ENCODE measurements around the gene CD247.

Gene CD247

DNA sequence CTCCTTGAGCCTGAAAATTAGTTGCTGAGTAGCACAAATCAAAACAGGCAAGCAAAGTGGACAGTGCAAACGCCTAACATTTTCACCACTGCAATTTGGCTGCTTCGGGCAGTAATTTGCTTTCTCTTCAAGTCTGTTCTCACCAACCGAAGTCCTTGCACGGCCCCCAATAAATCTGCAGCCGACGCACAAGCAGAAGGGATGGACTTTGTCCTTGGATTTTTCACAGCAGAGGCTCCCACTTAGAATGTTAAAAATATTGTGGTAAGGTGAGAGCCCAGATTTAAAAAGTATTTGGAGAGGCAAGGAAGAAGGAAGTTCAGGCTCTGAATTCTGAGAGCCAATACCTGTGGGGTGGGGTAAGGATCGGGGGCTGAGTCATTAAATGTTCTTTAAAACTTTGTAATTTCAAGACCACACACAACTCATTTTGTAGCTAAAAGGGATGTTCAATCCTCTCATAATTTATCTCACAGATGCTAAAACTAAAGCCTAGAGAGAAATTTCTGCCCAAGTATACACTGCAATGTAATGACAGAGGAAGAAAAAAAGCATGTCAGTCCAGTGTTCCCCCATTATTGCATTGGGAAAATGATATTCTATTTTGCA is 6.2 kb downstream of the CD247 start:
- H3K14ac ChIP-seq (ENCODE audit: low read length): no peak overlapping the region
- no peaks in the 10 kb centered on the region for H3K79me2 ChIP-seq (ENCODE audit: control insufficient read depth, insufficient read depth, low read length, poor library complexity)
- H3K9ac ChIP-seq (ENCODE audit: low read length): no peak overlapping the region
- H3K79me1 ChIP-seq (ENCODE audit: low read length): no peaks in the 10 kb centered on the region
- H3K27ac ChIP-seq (ENCODE audit: low read depth, low read length): no peak overlapping the region
- H4K91ac ChIP-seq (ENCODE audit: low read depth, low read length): no peak overlapping the region
- no peak overlapping the region for H3K18ac ChIP-seq (ENCODE audit: low read length)
- H4K8ac ChIP-seq (ENCODE audit: low read depth, low read length): no peak overlapping the region
- no peak overlapping the region for H2AFZ ChIP-seq (ENCODE audit: insufficient read depth, low read length, poor library complexity)
- no peak for DNase-seq
- no peak overlapping the region for H2BK12ac ChIP-seq (ENCODE audit: low read length)
- no peaks in the 10 kb centered on the region for H3K36me3 ChIP-seq (ENCODE audit: control insufficient read depth in 1 of 2, insufficient read depth in 2 of 2, low read length in 2 of 2)
- no CpG with 5 or more reads among the region's 7 CpGs for WGBS (ENCODE audit: extremely low coverage, insufficient coverage, insufficient read length)
- H3K4me3 ChIP-seq (ENCODE audit: low read depth, low read length): no peak overlapping the region
- H2BK5ac ChIP-seq (ENCODE audit: low read depth, low read length, poor library complexity): no peak overlapping the region
- no peak overlapping the region for H2BK120ac ChIP-seq (ENCODE audit: insufficient read depth, low read length, poor library complexity)
- no peak overlapping the region for H2AK5ac ChIP-seq (ENCODE audit: low read length)
- H4K12ac ChIP-seq (ENCODE audit: low read depth, low read length): no peak overlapping the region
- no peaks in the 10 kb centered on the region for H3K4me1 ChIP-seq (ENCODE audit: control insufficient read depth in 1 of 2, insufficient read depth in 2 of 2, low read length in 2 of 2)
- no peak overlapping the region for H3K23ac ChIP-seq (ENCODE audit: low read length)
- H3K4ac ChIP-seq (ENCODE audit: low read depth, low read length): no peak overlapping the region
- H3K9me3 ChIP-seq (ENCODE audit: insufficient read depth, low read depth, low read length): peaks cover 3% of the 10 kb centered on the region
- no peak overlapping the region for H3K4me2 ChIP-seq (ENCODE audit: low read length)
- H3K27me3 ChIP-seq (ENCODE audit: insufficient read depth, low read length): no peaks in the 10 kb centered on the region

DNA sequence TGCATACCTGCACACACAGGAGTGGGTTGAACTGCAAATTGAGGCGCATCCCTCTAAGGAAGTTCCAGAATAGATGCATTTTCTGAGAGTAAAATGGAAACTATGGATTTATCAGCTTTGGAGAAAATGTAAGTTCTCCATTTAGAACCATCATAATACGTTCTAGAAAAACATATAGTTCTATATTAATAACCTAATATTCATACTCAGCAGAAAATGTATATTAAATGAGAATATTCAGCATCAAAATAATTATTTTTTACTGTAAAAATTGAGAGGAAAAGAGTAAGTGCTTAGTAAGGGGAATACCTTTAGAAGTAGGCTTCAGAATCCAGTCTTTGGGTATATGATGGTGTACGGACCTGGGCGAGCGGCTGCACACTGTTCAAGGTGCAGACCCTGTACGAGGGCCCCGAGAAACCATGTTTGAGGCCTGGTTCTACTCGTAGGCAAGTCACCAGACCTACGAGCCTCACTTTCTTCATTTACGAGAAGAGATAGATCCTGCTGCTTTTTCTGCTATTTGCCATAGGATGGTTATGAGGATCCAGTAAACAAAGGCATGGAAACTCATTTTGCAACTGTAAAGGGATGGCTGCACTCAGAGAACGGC is 6.8 kb downstream of the CD247 start:
- Histone ChIP-seq H3K27me3 (ENCODE audit: insufficient read depth, low read length) (no peaks in the 10 kb centered on the region), H3K27ac (ENCODE audit: low read depth, low read length) (no peak overlapping the region), H4K8ac (ENCODE audit: low read depth, low read length) (no peak overlapping the region), H3K79me1 (ENCODE audit: low read length) (no peaks in the 10 kb centered on the region), H2AFZ (ENCODE audit: insufficient read depth, low read length, poor library complexity) (no peak overlapping the region), H3K14ac (ENCODE audit: low read length) (no peak overlapping the region), H3K4me3 (ENCODE audit: low read depth, low read length) (no peak overlapping the region), H2BK120ac (ENCODE audit: insufficient read depth, low read length, poor library complexity) (no peak overlapping the region), H3K23ac (ENCODE audit: low read length) (no peak overlapping the region), H3K4me1 (ENCODE audit: control insufficient read depth in 1 of 2, insufficient read depth in 2 of 2, low read length in 2 of 2) (no peaks in the 10 kb centered on the region), H3K4me2 (ENCODE audit: low read length) (no peak overlapping the region), H2BK5ac (ENCODE audit: low read depth, low read length, poor library complexity) (no peak overlapping the region), H3K36me3 (ENCODE audit: control insufficient read depth in 1 of 2, insufficient read depth in 2 of 2, low read length in 2 of 2) (no peaks in the 10 kb centered on the region), H2AK5ac (ENCODE audit: low read length) (no peak overlapping the region), H3K9ac (ENCODE audit: low read length) (no peak overlapping the region), H2BK12ac (ENCODE audit: low read length) (no peak overlapping the region), H3K79me2 (ENCODE audit: control insufficient read depth, insufficient read depth, low read length, poor library complexity) (no peaks in the 10 kb centered on the region), H3K18ac (ENCODE audit: low read length) (no peak overlapping the region), H4K91ac (ENCODE audit: low read depth, low read length) (no peak overlapping the region), H3K4ac (ENCODE audit: low read depth, low read length) (no peak overlapping the region), H3K9me3 (ENCODE audit: insufficient read depth, low read depth, low read length) (peaks cover 3% of the 10 kb centered on the region), H4K12ac (ENCODE audit: low read depth, low read length) (no peak overlapping the region)
- DNase-seq: no peak
- no CpG with 5 or more reads among the region's 11 CpGs for WGBS (ENCODE audit: extremely low coverage, insufficient coverage, insufficient read length)

DNA sequence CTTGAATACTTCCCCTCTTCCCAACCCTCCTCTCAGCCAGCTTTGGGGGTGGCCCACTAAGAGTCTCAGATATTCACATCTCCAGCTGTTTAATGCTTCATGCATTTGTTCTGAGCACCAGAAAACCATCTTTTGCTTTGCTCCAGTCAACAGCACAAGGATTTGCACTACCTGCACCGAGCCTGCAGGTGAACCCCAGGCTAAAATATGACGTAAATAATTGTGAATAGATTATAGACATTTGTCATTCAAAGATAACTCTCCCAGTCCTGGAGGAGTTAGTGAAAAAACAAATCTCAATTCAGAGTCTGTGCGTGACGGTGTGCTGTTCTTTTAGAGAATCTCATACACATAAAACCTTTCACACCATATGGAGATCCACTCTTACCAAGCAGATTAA is 7.4 kb downstream of the CD247 start:
- no peak for DNase-seq
- WGBS (ENCODE audit: extremely low coverage, insufficient coverage, insufficient read length): no CpG with 5 or more reads among the region's 4 CpGs

DNA sequence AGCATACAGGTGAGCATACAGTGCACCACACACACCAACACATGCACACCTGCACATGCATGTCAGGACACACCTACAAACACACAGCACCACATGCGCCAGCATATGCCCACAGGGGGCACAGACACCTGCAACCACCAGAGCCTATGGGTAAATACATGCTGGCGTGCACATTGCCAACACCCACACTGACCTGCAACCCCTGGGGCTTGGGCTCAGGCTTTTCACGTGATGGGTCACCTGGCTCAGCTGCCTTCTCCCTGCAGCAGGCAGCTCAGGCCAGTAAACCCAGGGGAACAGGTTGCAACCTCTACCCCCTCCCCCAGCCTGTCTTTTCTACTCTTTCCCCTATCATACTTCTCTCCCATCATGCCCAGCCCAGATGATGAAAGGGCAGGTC is 8.1 kb downstream of the CD247 start:
- Histone ChIP-seq H3K79me2 (ENCODE audit: control insufficient read depth, insufficient read depth, low read length, poor library complexity) (no peaks in the 10 kb centered on the region), H3K4me3 (ENCODE audit: low read depth, low read length) (peak overlapping the region; percentile 50), H4K91ac (ENCODE audit: low read depth, low read length) (no peak overlapping the region), H3K14ac (ENCODE audit: low read length) (no peak overlapping the region), H3K79me1 (ENCODE audit: low read length) (no peaks in the 10 kb centered on the region), H3K4me1 (ENCODE audit: control insufficient read depth in 1 of 2, insufficient read depth in 2 of 2, low read length in 2 of 2) (no peaks in the 10 kb centered on the region), H3K27ac (ENCODE audit: low read depth, low read length) (no peak overlapping the region), H2AK5ac (ENCODE audit: low read length) (no peak overlapping the region), H3K4ac (ENCODE audit: low read depth, low read length) (no peak overlapping the region), H3K23ac (ENCODE audit: low read length) (peak overlapping the region; percentile 48), H3K9ac (ENCODE audit: low read length) (peak overlapping the region; percentile 66), H3K27me3 (ENCODE audit: insufficient read depth, low read length) (no peaks in the 10 kb centered on the region), H3K36me3 (ENCODE audit: control insufficient read depth in 1 of 2, insufficient read depth in 2 of 2, low read length in 2 of 2) (no peaks in the 10 kb centered on the region), H3K4me2 (ENCODE audit: low read length) (no peak overlapping the region), H3K9me3 (ENCODE audit: insufficient read depth, low read depth, low read length) (peaks cover 3% of the 10 kb centered on the region), H3K18ac (ENCODE audit: low read length) (no peak overlapping the region), H2BK5ac (ENCODE audit: low read depth, low read length, poor library complexity) (no peak overlapping the region), H4K12ac (ENCODE audit: low read depth, low read length) (no peak overlapping the region), H2BK120ac (ENCODE audit: insufficient read depth, low read length, poor library complexity) (no peak overlapping the region), H4K8ac (ENCODE audit: low read depth, low read length) (no peak overlapping the region), H2BK12ac (ENCODE audit: low read length) (no peak overlapping the region), H2AFZ (ENCODE audit: insufficient read depth, low read length, poor library complexity) (no peak overlapping the region)
- no CpG with 5 or more reads among the region's 3 CpGs for WGBS (ENCODE audit: extremely low coverage, insufficient coverage, insufficient read length)
- no peak for DNase-seq

More for the DNA sequence above, 7.4 kb downstream of the CD247 start:
- no peak overlapping the region for H2AFZ ChIP-seq (ENCODE audit: insufficient read depth, low read length, poor library complexity)
- no peak overlapping the region for H3K27ac ChIP-seq (ENCODE audit: low read depth, low read length)
- H2BK120ac ChIP-seq (ENCODE audit: insufficient read depth, low read length, poor library complexity): no peak overlapping the region
- no peak overlapping the region for H3K23ac ChIP-seq (ENCODE audit: low read length)
- H3K9me3 ChIP-seq (ENCODE audit: insufficient read depth, low read depth, low read length): peaks cover 3% of the 10 kb centered on the region
- H3K14ac ChIP-seq (ENCODE audit: low read length): no peak overlapping the region
- H3K27me3 ChIP-seq (ENCODE audit: insufficient read depth, low read length): no peaks in the 10 kb centered on the region
- H3K4me3 ChIP-seq (ENCODE audit: low read depth, low read length): no peak overlapping the region
- H3K36me3 ChIP-seq (ENCODE audit: control insufficient read depth in 1 of 2, insufficient read depth in 2 of 2, low read length in 2 of 2): no peaks in the 10 kb centered on the region
- no peak overlapping the region for H2AK5ac ChIP-seq (ENCODE audit: low read length)
- no peak overlapping the region for H4K12ac ChIP-seq (ENCODE audit: low read depth, low read length)
- no peak overlapping the region for H2BK5ac ChIP-seq (ENCODE audit: low read depth, low read length, poor library complexity)
- H3K18ac ChIP-seq (ENCODE audit: low read length): no peak overlapping the region
- H4K8ac ChIP-seq (ENCODE audit: low read depth, low read length): no peak overlapping the region
- H2BK12ac ChIP-seq (ENCODE audit: low read length): no peak overlapping the region
- no peak overlapping the region for H3K4me2 ChIP-seq (ENCODE audit: low read length)
- H3K79me1 ChIP-seq (ENCODE audit: low read length): no peaks in the 10 kb centered on the region
- H3K9ac ChIP-seq (ENCODE audit: low read length): no peak overlapping the region
- no peak overlapping the region for H3K4ac ChIP-seq (ENCODE audit: low read depth, low read length)
- H3K4me1 ChIP-seq (ENCODE audit: control insufficient read depth in 1 of 2, insufficient read depth in 2 of 2, low read length in 2 of 2): no peaks in the 10 kb centered on the region
- H4K91ac ChIP-seq (ENCODE audit: low read depth, low read length): no peak overlapping the region
- no peaks in the 10 kb centered on the region for H3K79me2 ChIP-seq (ENCODE audit: control insufficient read depth, insufficient read depth, low read length, poor library complexity)

Data from trophoblast cell (in vitro differentiated cells and primary cell).